ENCODE measurements around the gene PKD1.
"Not testable (repeated sequence)": the region's sequence is repeated elsewhere in the genome, so short reads cannot be mapped to it uniquely, and the experiment has no call there.

Gene PKD1

GRCh38 chr16:2152695-2153506 is 17.2 kb upstream of the PKD1 start:
- peak in 1 of 3 donors; percentile 36 for DNase-seq (ENCODE audit: low read depth in 3 of 3, low spot score in 1 of 3)

DNA sequence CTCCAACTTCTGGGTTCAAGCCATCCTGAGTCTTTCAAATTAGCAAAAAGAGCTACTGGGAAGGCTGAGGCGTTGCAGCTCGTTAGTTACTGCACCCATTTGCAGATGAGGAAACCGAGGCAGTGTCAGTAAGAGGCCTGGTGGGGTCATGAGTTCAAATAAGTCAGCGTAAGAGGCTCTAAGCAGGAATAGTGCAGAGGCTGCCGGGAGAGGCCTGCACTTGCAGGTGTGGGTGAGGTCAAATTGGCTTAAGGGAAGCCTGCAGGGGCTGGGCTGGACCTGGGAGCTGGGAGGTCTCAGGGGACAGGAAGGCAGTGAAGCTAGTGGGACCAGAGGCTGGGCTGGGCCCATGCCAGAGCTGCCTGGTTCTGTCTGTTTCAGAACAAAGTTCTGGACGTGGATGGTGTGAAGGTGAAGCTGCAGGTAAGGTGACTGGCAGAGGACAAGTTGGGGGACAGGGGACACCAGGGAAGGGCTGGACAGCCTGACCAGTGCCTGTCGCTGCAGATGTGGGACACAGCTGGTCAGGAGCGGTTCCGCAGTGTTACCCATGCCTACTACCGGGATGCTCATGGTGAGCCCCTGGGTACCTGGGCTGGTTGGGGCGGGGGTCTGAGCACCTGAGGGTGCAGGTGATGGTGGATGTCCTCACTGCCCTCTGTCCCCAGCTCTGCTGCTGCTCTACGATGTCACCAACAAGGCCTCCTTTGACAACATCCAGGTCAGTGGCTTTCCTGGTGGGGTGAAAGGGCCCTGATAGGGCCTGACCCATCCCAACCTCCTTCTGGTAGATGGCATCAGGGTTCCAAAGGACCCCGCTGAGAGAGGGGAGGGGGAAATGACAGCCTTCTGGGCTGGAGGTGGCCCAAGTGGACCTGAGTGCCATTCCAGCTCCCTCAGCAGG is 15.7 kb upstream of the PKD1 start:
- no peak for DNase-seq (ENCODE audit: low read depth in 3 of 3, low spot score in 1 of 3)

GRCh38 chr16:2150418-2151187 is 14.9 kb upstream of the PKD1 start:
- DNase-seq (ENCODE audit: low read depth in 3 of 3, low spot score in 1 of 3), result no peak

- DNase-seq (ENCODE audit: low read depth in 3 of 3, low spot score in 1 of 3), result no peak
Observed at GRCh38 chr16:2149630-2150417, 14.1 kb upstream of the PKD1 start.

GRCh38 chr16:2148714-2149629 is 13.3 kb upstream of the PKD1 start:
- no peak for DNase-seq (ENCODE audit: low read depth in 3 of 3, low spot score in 1 of 3)

GRCh38 chr16:2147981-2148671 is 12.4 kb upstream of the PKD1 start, which contains the start of gene RAB26:
Gene RAB26, plus strand, starts transcription at chr16:2148625. Its CDS starts 159 bp downstream, at chr16:2148784.
- DNase-seq (ENCODE audit: low read depth in 3 of 3, low spot score in 1 of 3), result no peak

DNA sequence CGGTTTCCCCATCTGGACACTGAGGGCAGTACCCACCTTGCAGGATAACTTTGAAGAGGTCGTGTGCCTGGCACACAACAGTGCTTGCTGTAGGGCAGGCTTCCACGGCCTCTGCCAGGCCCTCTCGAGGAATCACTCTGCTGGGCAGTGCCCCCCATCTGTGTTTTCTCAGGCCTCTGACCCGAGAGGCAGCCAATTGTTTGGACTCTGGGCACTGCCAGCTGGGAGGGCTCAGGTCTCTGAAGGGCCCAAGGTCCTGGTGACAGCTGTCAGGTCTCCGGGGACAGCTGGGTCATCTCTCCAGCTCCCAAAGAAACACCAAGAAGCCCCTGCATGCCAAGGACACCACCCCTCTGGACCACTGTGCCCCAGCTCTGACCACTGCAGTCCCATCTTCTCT is 11.7 kb upstream of the PKD1 start:
- no peak for DNase-seq (ENCODE audit: low read depth in 3 of 3, low spot score in 1 of 3)

GRCh38 chr16:2145843-2146242 is 10.1 kb upstream of the PKD1 start:
- no peak for DNase-seq (ENCODE audit: low read depth in 3 of 3, low spot score in 1 of 3)

DNA sequence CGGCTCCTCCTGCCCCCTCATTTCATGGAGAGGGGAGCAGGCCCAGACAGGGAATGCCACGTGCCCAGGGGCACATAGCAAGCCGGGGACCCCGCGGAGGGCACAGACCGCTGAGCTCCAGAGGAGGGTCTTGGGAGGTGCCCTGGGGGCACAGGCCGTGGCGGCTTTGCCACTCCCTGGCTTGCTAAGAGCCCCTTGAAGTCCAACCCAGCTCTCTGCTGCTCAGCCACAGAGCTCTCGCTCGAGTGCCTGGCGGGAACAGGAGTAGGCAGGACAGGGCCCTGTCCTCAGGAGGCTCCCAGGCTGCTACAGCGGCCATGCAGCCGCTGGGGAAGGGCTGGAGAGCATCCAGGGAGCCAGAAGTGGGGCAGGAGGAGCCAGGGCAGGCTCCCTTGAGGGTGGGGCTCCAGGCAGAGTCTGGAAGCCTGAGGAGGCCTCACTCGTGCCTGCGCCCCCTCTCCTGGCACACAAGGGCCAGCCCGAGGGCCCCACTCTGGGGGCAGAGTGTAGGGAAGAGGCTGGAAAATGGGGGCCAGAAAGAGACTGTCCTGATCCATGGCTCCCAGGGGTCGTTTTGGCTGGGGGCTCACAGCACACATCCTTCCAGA is 8.3 kb upstream of the PKD1 start:
- DNase-seq (ENCODE audit: low read depth in 3 of 3, low spot score in 1 of 3), result no peak

GRCh38 chr16:2142942-2143877 is 7.5 kb upstream of the PKD1 start:
- no peak for DNase-seq (ENCODE audit: low read depth in 3 of 3, low spot score in 1 of 3)

- DNase-seq (ENCODE audit: low read depth in 3 of 3, low spot score in 1 of 3), result not testable (repeated sequence)
Observed at GRCh38 chr16:2135071-2135470, 627 bp downstream of the PKD1 start.

GRCh38 chr16:2133797-2134196 is 1.9 kb downstream of the PKD1 start:
- not testable (repeated sequence) for DNase-seq (ENCODE audit: low read depth in 3 of 3, low spot score in 1 of 3)

GRCh38 chr16:2129890-2130447 is 5.7 kb downstream of the PKD1 start:
- DNase-seq (ENCODE audit: low read depth in 3 of 3, low spot score in 1 of 3), result not testable (repeated sequence)

- DNase-seq (ENCODE audit: low read depth in 3 of 3, low spot score in 1 of 3), result not testable (repeated sequence)
Observed at GRCh38 chr16:2129251-2129650, 6.4 kb downstream of the PKD1 start.

- not testable (repeated sequence) for DNase-seq (ENCODE audit: low read depth in 3 of 3, low spot score in 1 of 3)
Observed at GRCh38 chr16:2127630-2128280, 7.9 kb downstream of the PKD1 start.

DNA sequence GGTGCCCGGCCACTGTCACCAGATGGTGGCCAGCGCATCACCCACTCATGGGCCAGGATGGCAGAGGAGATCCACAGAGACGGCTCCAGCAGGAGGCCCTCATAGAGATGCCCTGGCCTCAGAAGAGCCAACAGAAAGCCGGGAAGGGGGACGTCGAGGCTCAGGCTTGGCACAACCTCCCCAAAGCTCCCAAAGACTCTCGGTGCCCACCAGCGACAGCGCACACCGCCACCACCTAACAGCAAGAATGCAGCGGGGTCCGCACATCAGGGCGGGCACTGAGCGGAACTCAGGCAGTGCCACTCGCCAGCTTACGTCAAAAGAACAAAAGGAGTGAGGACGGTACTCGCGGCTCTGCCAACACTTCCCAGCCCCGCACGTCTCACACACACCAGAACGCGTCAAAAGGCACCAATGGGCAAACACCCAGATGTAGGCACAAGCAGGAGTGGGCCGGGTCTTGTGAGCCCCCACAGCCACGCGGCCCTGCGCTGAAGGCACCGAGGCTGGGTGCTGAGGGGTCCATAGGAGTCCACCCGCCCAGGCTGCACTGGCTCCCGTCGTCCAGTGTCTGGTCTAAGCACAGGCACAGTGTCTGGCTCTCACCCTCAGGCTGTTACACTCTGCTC is 8.7 kb downstream of the PKD1 start:
- not testable (repeated sequence) for DNase-seq (ENCODE audit: low read depth in 3 of 3, low spot score in 1 of 3)

Measured in stimulated activated CD4-positive, alpha-beta T cell treated with anti-CD3 and anti-CD28 coated beads, TNF-alpha, amount 100 ng/mL, for 1 hour (primary cell).